GM11168 (cell line): Measurements from ENCODE around the gene ZFP14.

Experiments used
- in situ Hi-C: fragments of 300-500 bp; cut with MboI; formaldehyde crosslinking; loops from one replicate; pipeline ENCODE4 v1.12.0; 2022; ENCODE audit warnings: low sequenced_read_pairs; ENCODE audit not compliant: unreplicated experiment

ZFP14 gene

DNA sequence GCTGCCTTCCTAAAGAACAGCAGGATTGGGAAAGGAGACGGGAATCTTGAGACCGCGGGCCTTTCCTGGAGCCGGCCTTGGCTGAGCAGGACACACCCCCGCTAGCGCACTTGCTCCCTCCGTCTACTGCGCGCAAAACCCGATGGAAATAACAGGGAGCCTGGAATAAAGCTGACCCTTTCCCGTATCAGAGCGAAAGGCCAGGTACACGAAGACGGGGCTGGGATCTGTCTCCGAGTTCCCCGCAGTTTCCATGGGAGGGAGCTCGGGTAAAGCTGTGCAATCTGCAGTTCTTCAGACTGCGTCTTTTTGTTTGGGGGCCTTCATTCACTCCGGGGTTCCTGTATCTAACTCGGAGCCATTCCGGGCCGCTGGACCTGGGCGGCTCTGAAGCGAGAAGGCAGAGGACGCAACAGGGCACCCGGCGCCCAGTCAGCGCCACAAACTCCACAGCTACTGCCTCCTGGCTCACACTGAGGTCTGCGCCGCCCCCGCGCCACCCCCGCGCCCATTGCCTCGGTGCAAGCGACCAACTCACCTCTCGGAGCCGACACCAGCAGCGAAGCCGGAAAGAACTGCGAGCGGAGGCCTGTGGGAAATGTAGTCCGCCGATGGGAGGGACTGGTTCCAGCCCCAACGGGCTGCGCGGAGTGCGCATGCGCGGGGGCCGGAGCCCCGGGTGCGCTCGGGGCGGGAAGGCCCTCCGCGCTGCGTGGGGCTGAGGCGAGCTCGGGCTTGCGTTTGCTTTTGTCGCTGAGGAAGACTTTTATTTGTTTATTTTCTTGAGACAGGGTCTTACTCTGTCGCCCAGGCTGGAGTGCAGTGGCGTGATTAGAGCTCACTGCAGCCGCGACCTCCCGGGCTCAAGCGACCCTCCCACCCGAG, at the start of gene ZFP14:
TSS of gene ZFP14 (minus strand) at position 577 of the 885 bp plus-strand sequence. CDS start 11,309 bp downstream, outside the sequence.
- in situ Hi-C loops: no loop called here

DNA sequence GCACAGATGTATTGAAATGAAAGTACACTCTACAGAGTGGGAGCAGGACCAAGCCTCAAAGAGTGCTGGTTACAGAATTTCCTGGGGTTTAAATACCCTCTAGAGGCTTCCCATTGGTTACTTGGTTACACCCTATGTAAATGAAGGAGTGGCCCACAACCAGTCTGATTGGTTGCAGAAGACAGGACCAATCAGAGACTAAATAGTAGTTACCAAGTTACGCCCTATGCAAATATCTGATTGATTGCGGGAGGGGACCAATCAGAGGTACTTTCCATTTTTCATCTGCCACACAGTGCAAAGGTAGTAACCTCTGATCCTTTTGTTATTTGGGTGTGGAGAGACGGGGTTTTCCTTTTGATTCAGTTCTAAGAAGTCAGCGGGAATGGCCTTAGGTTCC, 44.9 kb upstream of the ZFP14 start:
- in situ Hi-C loops: no loop called here

DNA sequence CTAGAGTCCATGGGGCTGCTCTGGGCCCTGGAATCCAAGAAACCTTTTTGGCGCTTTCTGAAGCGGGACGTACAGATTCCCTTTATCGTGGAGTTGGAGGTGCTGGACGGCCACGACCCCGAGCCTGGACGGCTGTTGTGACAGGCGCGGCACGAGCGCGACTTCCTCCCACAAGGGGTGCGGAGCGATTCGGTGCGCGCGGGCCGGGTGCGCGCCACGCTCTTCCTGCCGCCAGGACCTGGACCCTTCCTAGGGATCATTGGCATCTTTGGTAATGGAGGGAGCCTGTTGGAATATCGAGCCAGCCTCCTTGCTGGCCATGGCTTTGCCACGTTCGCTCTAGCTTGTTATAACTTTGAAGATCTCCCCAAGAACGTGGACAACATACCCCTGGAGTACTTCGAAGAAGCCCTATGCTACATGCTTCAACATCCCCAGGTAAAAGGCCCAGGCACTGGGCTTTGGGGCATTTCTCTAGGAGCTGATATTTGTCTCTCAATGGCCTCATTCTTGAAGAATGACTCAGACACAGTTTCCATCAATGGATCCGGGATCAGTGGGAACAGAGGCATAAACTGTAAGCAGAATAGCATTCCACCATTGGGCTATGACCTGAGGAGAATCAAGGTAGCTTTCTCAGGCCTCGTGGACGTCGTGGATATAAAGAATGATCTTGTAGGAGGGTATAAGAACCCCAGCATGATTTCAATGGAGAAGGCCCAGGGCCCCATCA, 42.9 kb upstream of the ZFP14 start:
- in situ Hi-C loops: no loop called here

DNA sequence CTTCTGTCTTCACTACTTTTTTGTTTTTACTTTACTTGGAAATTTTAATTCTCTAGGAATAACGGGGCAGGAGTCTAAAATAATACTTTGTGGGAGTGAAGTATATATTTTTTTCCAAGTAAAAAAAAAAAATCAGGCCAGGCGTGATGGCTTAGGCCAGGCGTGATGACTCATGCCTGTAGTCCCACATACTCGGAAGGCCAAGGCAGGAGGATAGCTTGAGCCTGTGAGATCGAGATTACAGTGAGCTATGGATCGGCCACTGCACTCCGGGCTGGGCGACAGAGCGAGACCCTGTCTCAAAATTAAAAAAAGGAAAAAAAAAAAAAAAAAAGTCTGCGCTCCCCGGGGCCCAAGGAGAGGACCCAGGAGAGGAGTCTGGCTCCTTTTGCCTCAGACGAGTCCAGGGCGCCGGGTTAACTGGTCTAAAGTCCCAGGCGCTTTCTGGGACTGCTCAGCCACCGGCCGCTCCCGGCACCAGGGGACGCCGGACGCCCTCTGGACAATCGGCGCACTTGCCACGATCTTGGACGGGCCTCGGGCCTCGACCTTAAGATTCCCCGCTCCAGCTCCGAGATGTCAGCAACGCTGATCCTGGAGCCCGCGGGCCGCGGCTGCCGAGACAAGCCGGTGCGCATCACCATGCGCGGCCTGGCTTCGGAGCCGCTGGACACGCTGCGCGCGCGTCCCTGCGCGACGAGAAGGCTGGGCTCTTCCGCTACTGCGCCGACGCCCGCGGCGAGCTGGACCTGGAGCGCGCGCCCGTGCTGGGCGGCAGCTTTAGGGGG, 42.2 kb upstream of the ZFP14 start:
- in situ Hi-C loops: no loop called here

DNA sequence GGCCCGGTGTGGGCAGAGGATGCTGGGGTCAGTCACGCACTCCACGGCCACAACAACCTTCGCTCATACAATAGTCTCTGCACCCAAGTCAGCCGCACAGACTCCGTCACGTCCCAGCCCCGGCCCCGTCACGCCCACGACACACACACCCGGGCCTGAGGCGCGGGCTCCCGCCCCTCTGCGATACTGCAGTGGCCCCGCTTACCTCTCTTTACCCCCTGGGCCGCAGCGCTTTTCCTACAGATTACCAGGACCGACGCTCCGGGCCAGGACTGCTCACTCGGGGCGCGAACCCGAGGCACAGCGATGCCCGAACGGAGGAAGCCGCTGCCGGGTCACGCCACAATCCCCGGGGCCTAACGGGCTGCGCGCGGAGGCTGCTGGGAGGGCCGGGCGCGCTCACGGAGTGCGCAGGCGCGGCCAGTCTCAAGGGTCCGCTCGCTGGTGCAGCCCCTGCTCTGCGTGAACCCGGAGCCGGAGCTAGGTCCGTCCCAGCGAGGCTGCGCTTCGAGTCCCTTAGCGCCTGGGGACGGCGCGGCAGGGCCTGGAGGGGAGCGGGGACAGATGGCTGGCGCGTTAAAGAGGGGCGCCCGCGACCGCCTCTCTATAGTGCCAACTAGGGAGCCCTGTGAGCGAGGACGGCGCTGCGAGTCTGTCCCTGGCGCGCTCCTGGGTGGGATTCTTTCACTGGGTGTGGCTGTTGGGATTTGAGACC, 39.4 kb upstream of the ZFP14 start, which contains the start of gene ZFP82:
TSS of gene ZFP82 (minus strand) at position 358 of the 715 bp plus-strand sequence. CDS start 8,855 bp downstream, outside the sequence.
- in situ Hi-C loops: no loop called here

DNA sequence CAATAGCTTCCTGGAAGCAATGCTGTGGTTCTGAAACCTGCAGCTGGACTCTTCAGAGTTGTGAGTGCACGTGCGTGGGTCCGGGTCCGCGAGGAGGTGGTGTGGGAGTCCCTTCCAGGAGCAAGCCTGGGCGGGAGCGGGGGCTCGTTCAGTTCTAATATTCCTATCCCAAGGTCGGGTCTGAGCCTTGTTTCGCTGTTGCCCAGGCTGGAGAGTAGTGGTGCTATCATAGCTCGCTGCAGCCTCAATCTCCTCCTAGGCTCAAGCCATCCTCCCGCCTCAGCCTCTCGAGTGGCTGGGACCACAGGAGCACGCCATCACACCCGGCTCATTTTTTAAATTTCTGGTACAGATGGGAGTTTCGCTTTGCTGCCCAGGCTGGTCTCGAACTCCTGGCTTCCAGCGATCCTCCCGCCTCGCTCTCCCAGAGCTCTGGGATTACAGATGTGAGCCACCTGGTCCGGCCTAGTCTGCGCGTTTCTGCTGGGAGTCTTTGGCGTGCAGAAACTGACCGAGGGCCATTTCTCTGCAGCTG, 38.8 kb upstream of the ZFP14 start:
- in situ Hi-C loops: no loop called here

DNA sequence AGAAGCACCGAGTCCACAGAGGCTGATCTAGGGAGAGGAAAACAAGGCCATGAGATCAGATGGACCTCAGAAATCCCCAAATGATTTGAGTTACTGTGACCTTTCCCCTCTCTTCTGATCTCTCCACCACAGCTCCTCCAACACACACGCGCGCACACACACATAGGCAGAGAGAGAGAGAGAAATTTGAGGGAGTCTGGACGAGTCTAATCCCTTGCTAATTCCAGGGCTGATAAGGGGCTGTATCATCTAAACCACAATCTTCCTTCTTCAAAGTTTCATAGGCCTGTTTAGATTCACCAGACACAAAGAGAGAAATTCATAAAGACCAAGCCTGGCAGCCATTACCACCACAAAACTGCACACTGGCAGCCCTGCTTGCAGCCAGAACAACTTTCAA, 30.8 kb upstream of the ZFP14 start:
- in situ Hi-C loops: no loop called here

DNA sequence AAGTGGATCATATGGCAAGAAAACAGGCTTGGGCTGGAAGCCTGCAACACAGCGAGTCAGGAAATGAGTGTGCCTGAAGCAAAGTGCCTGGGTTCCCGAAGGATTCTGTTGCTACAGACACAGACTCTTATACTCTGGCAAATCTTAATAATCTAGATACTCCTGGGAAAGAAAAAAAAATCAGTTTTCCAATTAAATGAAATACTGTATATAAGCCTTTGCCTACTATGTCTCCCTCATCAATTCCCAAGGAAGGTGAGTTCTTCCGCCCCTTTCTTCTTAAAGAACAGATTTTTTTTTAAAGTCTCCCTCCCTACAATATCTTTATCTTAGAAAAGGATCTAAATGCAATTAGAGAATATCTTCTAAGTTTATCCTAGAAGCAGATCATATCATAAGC, 29.1 kb upstream of the ZFP14 start:
- in situ Hi-C loops: no loop called here

DNA sequence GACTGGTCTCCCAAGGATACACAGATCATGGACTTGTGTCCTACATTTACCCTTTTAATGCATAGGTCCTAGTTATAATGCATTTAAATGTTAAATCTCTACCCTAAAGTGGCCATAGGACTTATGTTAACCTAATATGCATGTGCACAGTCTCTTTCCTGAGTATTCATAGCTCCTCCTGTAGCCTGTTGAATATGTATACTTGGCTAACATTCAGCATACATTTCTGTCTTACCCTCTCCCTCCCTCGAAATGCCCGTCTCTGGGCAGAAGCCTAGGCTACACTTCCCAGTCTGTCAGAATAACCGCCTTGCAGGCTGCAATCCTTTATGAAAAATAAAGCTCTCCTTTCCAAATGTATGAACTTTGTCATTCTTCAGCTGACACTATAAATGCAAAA, 25.5 kb upstream of the ZFP14 start:
- in situ Hi-C loops: no loop called here

DNA sequence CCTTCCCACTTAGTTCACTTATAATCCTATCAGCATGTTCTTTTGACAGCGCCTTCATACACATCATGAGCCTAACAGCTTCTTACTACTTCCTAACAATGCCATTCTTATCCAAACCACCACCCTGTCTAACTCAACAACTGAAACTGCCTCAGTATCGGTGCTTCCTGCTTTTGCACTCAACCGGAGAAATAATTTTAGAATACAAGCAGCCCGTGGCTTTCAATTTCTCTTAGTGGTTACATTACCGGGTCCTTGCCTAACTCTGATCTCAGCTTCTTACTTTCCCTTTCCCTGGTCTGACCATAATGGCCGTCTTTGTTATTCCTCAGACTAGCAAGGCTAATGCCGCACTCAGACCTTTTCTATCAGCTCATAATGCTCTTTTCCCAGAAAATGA, 22.5 kb upstream of the ZFP14 start:
- in situ Hi-C loops: no loop called here

DNA sequence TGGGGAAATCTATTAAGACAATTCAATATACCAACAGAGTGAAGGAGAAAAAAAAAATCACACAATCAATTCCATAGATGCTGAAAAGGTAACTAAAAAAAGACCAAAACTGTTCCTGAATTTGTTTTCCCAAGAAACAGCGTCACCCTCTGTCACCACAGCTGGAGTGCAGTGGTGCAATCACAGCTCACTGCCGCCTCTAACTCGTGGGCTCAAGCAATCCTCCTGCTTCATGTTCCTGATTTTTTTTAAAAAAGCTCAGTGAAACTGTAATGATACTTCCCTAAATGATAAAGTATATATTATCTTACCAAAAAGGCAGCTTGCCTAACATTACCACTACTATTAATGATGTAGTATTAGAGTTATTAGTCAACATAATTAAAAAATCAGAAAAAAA, 19.6 kb upstream of the ZFP14 start:
- in situ Hi-C loops: no loop called here

DNA sequence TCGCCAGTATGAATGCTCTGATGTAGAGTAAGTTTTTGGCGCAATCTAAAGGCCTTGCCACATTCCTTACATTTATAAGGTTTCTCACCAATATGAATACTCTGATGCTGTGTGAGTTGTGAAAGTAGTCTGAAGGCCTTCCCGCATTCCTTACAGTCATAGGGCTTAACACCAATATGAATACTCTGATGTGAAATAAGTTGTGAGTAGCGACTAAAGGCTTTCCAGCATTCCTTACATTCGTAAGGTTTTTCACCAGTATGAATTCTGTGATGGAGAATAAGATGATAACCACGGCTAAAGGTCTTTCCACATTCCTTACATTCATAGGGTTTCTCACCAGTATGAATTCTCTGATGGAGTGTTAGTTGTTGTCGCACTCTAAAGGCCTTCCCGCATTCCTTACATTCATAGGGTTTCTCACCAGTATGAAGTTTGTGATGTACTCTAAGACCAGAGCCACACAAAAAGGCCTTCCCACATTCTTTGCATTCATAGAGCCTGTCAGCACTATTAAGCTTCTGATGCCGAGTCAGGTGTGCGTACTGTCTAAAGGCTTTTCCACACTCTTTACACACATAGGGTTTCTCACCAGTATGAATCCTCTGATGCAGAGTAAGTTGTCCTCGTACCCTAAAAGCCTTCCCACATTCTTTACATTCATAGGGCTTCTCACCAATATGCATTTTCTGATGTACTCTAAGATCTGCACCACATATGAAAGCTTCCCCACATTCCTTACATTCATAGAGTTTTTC, 14.1 kb upstream of the ZFP14 start:
- in situ Hi-C loops: no loop called here

DNA sequence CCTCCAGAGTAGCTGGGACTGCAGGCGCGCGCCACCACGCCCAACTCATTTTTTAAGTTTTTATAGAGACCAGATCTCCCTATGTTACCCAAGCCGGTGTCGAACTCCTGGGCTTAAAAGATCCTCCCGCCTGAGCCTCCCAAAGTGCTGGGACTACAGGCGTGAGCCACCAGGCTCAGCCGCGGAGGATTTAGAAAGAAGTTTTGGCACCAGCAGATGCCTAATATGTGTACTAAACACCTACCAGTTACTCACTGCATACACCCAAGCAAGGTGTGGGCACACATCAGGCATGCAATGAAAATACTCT, 464 bp upstream of the ZFP14 start:
- in situ Hi-C loops: no loop called here

DNA sequence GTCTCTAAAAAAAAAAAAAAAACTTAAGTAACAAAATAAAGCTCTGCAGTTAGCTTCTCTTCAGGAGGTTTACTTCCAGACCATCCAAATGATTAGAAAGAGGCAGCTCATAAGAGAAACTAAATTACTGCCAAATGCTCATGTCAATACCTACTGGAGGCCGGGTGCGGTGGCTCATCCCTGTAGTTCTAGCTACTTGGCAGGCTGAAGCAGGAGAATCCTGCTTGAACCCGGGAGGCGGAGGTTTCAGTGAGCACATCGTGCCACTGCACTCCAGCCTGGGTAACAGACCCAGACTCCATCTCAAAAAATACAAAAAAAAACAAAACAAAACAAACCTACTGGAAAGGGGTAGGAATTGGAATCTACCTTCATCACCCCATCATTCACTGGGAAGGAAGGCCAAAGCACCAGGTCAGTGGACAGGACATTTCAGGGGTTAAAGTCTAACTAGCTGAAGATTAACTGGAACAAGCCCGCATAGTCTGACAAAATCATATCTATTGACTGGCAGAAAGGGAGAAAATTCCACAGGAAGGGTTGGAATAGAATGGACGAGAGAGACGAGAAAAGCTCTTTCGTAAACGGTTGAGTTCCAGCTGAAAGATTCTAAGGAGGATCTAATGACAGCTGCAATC, 1.3 kb downstream of the ZFP14 start:
- in situ Hi-C loops: no loop called here

DNA sequence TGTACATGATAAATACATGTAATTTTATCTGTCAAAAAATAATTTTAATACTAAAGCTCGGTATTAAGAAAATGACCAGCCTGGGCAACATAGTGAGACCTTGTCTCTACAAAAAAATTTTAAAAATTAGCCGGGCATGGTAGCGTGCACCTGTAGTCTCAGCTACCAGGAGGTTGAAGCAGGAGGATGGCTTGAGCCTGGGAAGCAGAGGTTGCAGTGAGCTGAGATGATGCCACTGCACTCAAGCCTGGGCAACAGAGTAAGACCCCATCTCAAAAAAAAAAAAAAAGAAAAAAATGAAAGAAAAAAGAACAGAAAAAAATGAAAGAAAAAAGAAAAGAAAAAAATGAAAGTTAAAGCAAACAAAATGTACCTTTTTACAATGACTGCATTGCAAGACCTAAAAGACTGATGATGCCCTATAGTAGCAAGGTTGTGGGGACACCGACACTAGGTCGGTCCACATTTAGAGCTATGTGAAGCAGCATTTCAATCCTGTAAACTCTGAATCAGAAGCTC, 5.3 kb downstream of the ZFP14 start:
- in situ Hi-C loops: no loop called here

DNA sequence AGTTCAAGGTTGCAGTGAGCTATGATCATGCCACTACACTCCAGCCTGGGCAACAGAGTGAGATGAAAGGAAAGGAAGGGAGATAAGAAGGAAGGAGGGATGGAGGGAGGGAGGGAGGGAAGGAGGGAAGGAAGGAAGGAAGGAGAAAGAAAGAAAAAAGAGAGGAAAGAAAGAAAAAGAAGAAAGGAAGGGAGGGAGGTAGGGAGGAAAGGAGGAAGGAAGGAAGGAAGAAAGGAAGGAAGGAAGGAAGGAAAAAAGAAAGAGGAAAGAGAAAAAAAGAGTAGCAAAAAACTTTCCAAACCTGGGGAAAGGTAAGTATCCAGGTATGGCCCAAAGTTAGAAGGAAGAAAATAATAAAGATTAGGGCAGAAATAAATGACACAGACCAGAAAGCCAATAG, 7.1 kb downstream of the ZFP14 start:
- in situ Hi-C loops: no loop called here

DNA sequence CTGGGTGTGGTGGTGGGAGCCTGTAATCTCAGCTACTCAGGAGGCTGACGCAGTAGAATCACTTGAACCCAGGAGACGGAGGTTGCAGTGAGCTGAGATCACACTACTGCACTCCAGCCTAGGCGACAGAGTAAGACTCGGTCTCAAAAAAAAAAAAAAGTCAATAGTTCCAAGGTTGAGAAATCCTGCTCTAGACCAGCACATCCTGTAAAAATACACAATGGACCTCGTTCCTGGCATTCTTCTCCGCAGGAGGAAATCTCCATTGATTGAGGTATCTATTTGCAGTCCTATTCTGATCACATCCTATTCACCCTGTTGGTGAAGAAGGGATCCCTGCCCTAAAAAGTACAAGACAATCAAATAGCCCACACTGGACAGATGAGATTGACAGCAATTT, 15.2 kb downstream of the ZFP14 start:
- in situ Hi-C loops: no loop called here

DNA sequence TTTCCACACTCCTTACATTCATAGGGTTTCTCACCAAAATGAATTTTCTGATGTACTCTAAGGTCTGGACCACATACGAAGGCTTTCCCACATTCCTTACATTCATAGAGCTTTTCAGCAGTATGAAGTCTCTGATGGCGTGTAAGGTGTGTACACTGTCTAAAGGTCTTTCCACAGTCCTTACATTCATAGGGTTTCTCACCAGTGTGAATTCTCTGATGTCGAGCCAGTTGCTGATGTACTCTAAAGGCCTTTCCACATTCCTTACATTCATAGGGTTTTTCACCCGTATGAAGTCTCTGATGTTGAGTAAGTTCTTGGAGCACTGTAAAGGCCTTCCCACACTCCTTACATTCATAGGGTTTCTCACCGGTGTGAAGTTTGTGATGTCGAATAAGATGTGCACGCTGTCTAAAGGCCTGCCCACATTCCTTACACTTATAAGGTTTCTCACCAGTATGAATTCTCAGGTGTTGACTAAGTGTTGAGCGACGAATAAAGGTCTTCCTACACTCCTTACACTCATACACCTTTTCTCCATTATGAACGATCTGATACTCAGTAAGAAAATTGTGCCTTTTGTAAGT, 38.1 kb downstream of the ZFP14 start:
- in situ Hi-C loops: no loop called here
